Measurements from ENCODE around the gene CTAGE9. TPM values are rescaled to one million over a fixed set of nuclear protein-coding genes. Genes with fewer than 3 reads are reported as not detected.

CTAGE9 gene
- total and polyA plus RNA-seq, 2 of the 8 experiments (the other 6 are each of a cell fraction or from before 2014, with no cell fraction given) = not detected

DNA sequence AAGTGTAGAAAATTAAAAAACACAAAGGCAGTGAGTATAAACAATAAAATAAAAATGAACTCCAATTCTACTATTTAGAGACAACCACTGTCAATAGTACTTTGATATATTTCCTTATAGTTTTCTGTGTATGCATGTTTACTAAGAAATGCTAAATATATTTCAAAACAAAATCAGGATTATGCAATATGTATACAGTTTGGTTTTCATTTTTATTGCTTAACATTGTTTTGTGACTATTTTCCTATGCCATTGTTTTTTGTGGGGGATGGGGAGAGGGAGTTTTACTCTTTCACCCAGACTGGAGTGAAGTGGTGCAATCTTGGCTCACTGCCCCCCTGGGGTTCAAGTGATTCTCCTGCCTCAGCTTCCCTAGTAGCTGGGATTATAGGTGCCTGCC, 29.2 kb downstream of the CTAGE9 start:
- no peak for TF ChIP-seq CBX8 (IDR thresholded peaks at IDR 0.05; ENCODE audit: borderline replicate concordance, low read depth, low read length)
- no peak for TF ChIP-seq RAD21 (IDR thresholded peaks at IDR 0.05 in 1 of 2, conservative IDR thresholded peaks at IDR 0.05 in 1 of 2; ENCODE audit: low read depth in 2 of 2, low read length in 2 of 2)
- no peak for TF ChIP-seq GABPA (IDR thresholded peaks at IDR 0.05; ENCODE audit: borderline replicate concordance, insufficient read depth, low read length)
- no peak for TF ChIP-seq POLR2A (IDR thresholded peaks at IDR 0.05; ENCODE audit: control extremely low read depth in 1 of 2, low read depth in 2 of 2, low read length in 2 of 2)
- no peak for TF ChIP-seq SP1 (IDR thresholded peaks at IDR 0.05; ENCODE audit: low read depth, low read length)
- TF ChIP-seq EP300 (IDR thresholded peaks at IDR 0.05; ENCODE audit: borderline replicate concordance in 1 of 2, low read depth in 2 of 2, low read length in 2 of 2) = no peak
- no peak for TF ChIP-seq ATF3 (IDR thresholded peaks at IDR 0.05; ENCODE audit: insufficient read depth, low read depth, low read length)
- TF ChIP-seq, protein P1, sequence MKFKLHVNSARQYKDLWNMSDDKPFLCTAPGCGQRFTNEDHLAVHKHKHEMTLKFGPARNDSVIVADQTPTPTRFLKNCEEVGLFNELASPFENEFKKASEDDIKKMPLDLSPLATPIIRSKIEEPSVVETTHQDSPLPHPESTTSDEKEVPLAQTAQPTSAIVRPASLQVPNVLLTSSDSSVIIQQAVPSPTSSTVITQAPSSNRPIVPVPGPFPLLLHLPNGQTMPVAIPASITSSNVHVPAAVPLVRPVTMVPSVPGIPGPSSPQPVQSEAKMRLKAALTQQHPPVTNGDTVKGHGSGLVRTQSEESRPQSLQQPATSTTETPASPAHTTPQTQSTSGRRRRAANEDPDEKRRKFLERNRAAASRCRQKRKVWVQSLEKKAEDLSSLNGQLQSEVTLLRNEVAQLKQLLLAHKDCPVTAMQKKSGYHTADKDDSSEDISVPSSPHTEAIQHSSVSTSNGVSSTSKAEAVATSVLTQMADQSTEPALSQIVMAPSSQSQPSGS (IDR thresholded peaks at IDR 0.05; ENCODE audit: low read length) = no peak
- no peak for TF ChIP-seq CHD1 (IDR thresholded peaks at IDR 0.05; ENCODE audit: low read depth, low read length)
- TF ChIP-seq RNF2 (IDR thresholded peaks at IDR 0.05; ENCODE audit: borderline replicate concordance, low read depth, low read length, missing control alignments, poor library complexity, severe bottlenecking) = no peak
- FAIRE-seq = no peak
- POLR2A ChIA-PET (ENCODE audit: partially characterized antibody) = no interaction called here

More for the DNA sequence above, 29.2 kb downstream of the CTAGE9 start:
- no peak overlapping the region for H2AFZ ChIP-seq (ENCODE audit: low read length)
- no peak overlapping the region for H3K23ac ChIP-seq (ENCODE audit: insufficient read length)
- no peaks in the 10 kb centered on the region for H3K79me2 ChIP-seq (ENCODE audit: control insufficient read depth in 1 of 2, insufficient read depth in 2 of 2, low read length in 2 of 2)
- H3K4me2 ChIP-seq (ENCODE audit: insufficient read depth in 1 of 2, low read depth in 2 of 2, low read length in 2 of 2) = no peak overlapping the region
- H3K9me3 ChIP-seq (ENCODE audit: insufficient read depth in 2 of 2, low read depth in 1 of 2, low read length in 1 of 2) = no peaks in the 10 kb centered on the region
- no peak overlapping the region for H3K18ac ChIP-seq (ENCODE audit: extremely low read depth, low read length)
- no peaks in the 10 kb centered on the region for H3K23me2 ChIP-seq (ENCODE audit: low read depth, low read length)
- H3K56ac ChIP-seq (replicated peaks; ENCODE audit: insufficient read length, low read depth, low read length) = no peak overlapping the region
- H2BK15ac ChIP-seq (ENCODE audit: low read length) = no peak overlapping the region
- no peak overlapping the region for H3K9ac ChIP-seq (replicated peaks in 1 of 4; ENCODE audit: extremely low read depth in 1 of 4, low read depth in 3 of 4, low read length in 3 of 4)
- CTCF ChIA-PET (ENCODE audit: partially characterized antibody) = no interaction called here
- peaks cover 0 to 6% (median 0%) of the 10 kb centered on the region in 4 experiments; a peak in 1 of 7 replicates for H3K4me1 ChIP-seq (replicated peaks in 1 of 4; ENCODE audit: control insufficient read depth in 3 of 4, insufficient read depth in 4 of 4, low read length in 3 of 4)
- no peaks in the 10 kb centered on the region for H4K20me1 ChIP-seq (replicated peaks in 1 of 2; ENCODE audit: control insufficient read depth in 1 of 2, insufficient read depth in 2 of 2, low read length in 2 of 2)
- H3K27me3 ChIP-seq (replicated peaks in 1 of 4; ENCODE audit: control insufficient read depth in 3 of 4, extremely low read depth in 1 of 4, insufficient read depth in 3 of 4, low read length in 3 of 4) = no peaks in the 10 kb centered on the region
- DNase-seq (ENCODE audit: low read depth in 1 of 2, low spot score in 2 of 2) = no peak
- H3K4ac ChIP-seq (replicated peaks; ENCODE audit: insufficient read length, low read depth, low read length) = no peak overlapping the region
- H4K91ac ChIP-seq (replicated peaks; ENCODE audit: insufficient read length, low read length) = no peak overlapping the region
- no peak overlapping the region for H2BK12ac ChIP-seq (ENCODE audit: low read depth, low read length)
- H3K14ac ChIP-seq (ENCODE audit: insufficient read length) = no peak overlapping the region
- no peak overlapping the region for H3K4me3 ChIP-seq (ENCODE audit: extremely low read depth in 1 of 4, insufficient read depth in 2 of 4, low read depth in 3 of 4, low read length in 4 of 4)
- no peak overlapping the region for H4K5ac ChIP-seq (ENCODE audit: insufficient read length, low read depth, low read length)
- no peak overlapping the region for H4K8ac ChIP-seq (ENCODE audit: extremely low read depth, insufficient read depth, low read length)
- H3K27ac ChIP-seq (ENCODE audit: low read depth, low read length) = no peak overlapping the region
- H2BK5ac ChIP-seq (ENCODE audit: low read depth, low read length) = no peak overlapping the region
- H3K36me3 ChIP-seq (ENCODE audit: control insufficient read depth in 2 of 4, insufficient read depth in 4 of 4, low read length in 3 of 4) = no peaks in the 10 kb centered on the region
- H2BK20ac ChIP-seq (ENCODE audit: low read length) = no peak overlapping the region
- no peak overlapping the region for H2AK5ac ChIP-seq (ENCODE audit: low read depth, low read length)
- H2BK120ac ChIP-seq (replicated peaks; ENCODE audit: low read depth, low read length) = no peak overlapping the region
- H3K79me1 ChIP-seq (ENCODE audit: low read depth, low read length) = no peaks in the 10 kb centered on the region
